Suprapubic skin (tissue), 4 donors: Measurements from ENCODE around the gene DNAH17. TPM values are rescaled to one million over a fixed set of nuclear protein-coding genes. Genes with fewer than 3 reads are reported as not detected.

Experiments
- DNase-seq, 2 donors: peaks; one replicate each; pipeline ENCODE4 v3.0.0-alpha.2; 2019; ENCODE audit warnings: low spot score in 2 of 2
- H3K27ac ChIP-seq: fragments of 200-600 bp; sonication (generic); one replicate; pipeline ENCODE4 v1.5.1; 2019
- H3K27me3 ChIP-seq: fragments of 200-600 bp; sonication (generic); one replicate; pipeline ENCODE4 v1.5.1; 2019
- H3K36me3 ChIP-seq: fragments of 200-600 bp; sonication (generic); one replicate; pipeline ENCODE4 v1.5.1; 2019
- H3K4me1 ChIP-seq: fragments of 200-600 bp; sonication (generic); one replicate; pipeline ENCODE4 v1.5.1; 2019
- H3K4me3 ChIP-seq: fragments of 200-600 bp; sonication (generic); one replicate; pipeline ENCODE4 v1.5.1; 2019; ENCODE audit warnings: mild to moderate bottlenecking
- H3K9me3 ChIP-seq: fragments of 200-600 bp; sonication (generic); one replicate; pipeline ENCODE4 v1.5.1; 2019
- CTCF ChIP-seq, 2 donors: fragments of 200-600 bp in 1 of 2; fragments of 450-650 bp in 1 of 2; sonication (generic) in 1 of 2; IDR thresholded peaks; one replicate each; pipeline ENCODE4 v1.5.1; 2016 to 2019; ENCODE audit warnings: antibody characterized with exemption in 2 of 2, mild to moderate bottlenecking in 1 of 2, moderate library complexity in 1 of 2
- EP300 ChIP-seq: sonication (generic); formaldehyde crosslinking; IDR thresholded peaks from one replicate; pipeline ENCODE4 v1.6.1; 2017; ENCODE audit warnings: antibody characterized with exemption
- POLR2A ChIP-seq, 2 donors: fragments of 450-650 bp; IDR thresholded peaks; one replicate each; pipeline ENCODE4 v1.6.1; 2017; ENCODE audit warnings: antibody characterized with exemption in 2 of 2, mild to moderate bottlenecking in 2 of 2, moderate library complexity in 2 of 2
- POLR2AphosphoS5 ChIP-seq, 3 donors: sonication (generic); formaldehyde crosslinking; IDR thresholded peaks; one replicate each; pipeline ENCODE4 v1.6.1; 2017; ENCODE audit warnings: antibody characterized with exemption in 3 of 3
- WGBS: methylation state at CpG from one replicate; pipeline ENCODE4 v1.1.5; 2018; 5-methylcytosine and 5-hydroxymethylcytosine counted together
- total RNA-seq, 4 donors: library from RNA; depleted of rRNA; stranded (reverse); fragments of >200 nt; gene quantifications; one replicate each; pipeline ENCODE4 v1.1.0, GENCODE V29; 2016

Gene DNAH17
- total RNA-seq, 4 donors from 2014 or later, result 3.7 to 6.7 (median 5.2) TPM

- TF ChIP-seq CTCF (IDR thresholded peaks at IDR 0.05) (no peak), POLR2A (IDR thresholded peaks at IDR 0.05) (no peak), EP300 (no peak), POLR2AphosphoS5 (IDR thresholded peaks at IDR 0.05) (no peak)
- WGBS, result 60% methylated on average over 21 of the region's 21 CpGs
- H3K4me1 ChIP-seq, result no peaks in the 10 kb centered on the region
- peaks cover 2% of the 10 kb centered on the region for H3K27me3 ChIP-seq
- DNase-seq, result no peak
- no peaks in the 10 kb centered on the region for H3K9me3 ChIP-seq
- H3K4me3 ChIP-seq, result no peak overlapping the region
- H3K36me3 ChIP-seq, result peaks cover 16% of the 10 kb centered on the region
- no peak overlapping the region for H3K27ac ChIP-seq
Observed at GRCh38 chr17:78432226-78433012, 144.8 kb downstream of the DNAH17 start.

GRCh38 chr17:78431692-78431958, 145.6 kb downstream of the DNAH17 start:
- Histone ChIP-seq H3K9me3 (no peaks in the 10 kb centered on the region), H3K27me3 (no peaks in the 10 kb centered on the region), H3K27ac (no peak overlapping the region), H3K36me3 (peaks cover 24% of the 10 kb centered on the region), H3K4me3 (no peak overlapping the region), H3K4me1 (no peaks in the 10 kb centered on the region)
- TF ChIP-seq EP300, result no peak
- TF ChIP-seq POLR2AphosphoS5 (IDR thresholded peaks at IDR 0.05), result no peak
- no peak for TF ChIP-seq CTCF (IDR thresholded peaks at IDR 0.05)
- TF ChIP-seq POLR2A (IDR thresholded peaks at IDR 0.05), result no peak
- DNase-seq, result no peak
- WGBS, result 94% methylated on average over 10 of the region's 11 CpGs

DNA sequence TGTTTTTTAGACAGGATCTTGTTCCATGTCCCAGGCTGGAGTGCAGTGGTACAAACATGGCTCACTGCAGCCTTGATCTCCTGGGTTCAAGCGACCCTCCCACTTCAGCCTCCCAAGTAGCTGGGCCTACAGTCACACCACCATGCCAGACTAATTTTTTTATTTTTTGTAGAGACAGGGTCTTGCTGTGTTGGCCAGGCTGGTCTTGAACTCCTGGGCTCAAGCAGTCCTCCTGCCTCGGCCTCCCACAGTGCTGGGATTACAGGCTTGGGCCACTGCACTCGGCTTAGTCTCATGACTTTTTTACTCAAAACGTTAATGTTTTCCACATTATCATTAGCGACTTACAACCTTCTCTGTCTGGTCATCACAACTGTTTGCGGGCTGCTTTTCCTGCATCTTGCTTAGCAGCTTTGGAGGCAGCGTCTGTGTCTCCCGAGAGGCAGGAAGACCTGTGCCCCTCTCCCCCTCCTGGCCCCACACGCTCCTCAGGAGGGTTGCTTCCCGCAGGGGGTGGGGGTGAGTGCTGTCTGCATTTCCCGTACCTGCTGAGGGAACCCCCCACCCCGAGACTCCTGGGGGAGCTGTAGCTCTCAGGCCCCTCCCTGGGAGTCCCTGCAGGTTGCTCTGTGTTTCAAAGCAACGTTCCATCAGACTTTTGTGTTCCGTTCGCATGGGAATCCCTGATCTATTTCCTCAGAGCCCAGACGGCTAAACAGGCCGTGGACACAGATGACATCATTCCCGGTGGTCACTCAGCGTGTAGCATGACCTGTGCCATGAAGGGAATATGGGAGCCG, 146.1 kb downstream of the DNAH17 start:
- 66% methylated on average over 17 of the region's 20 CpGs for WGBS
- TF ChIP-seq POLR2AphosphoS5 (IDR thresholded peaks at IDR 0.05), result no peak
- TF ChIP-seq POLR2A (IDR thresholded peaks at IDR 0.05), result no peak
- TF ChIP-seq CTCF (IDR thresholded peaks at IDR 0.05), result no peak
- no peak for TF ChIP-seq EP300
- Histone ChIP-seq H3K27ac (no peak overlapping the region), H3K36me3 (peaks cover 30% of the 10 kb centered on the region), H3K4me1 (no peaks in the 10 kb centered on the region), H3K27me3 (no peaks in the 10 kb centered on the region), H3K9me3 (no peaks in the 10 kb centered on the region), H3K4me3 (no peak overlapping the region)
- DNase-seq, result no peak

DNA sequence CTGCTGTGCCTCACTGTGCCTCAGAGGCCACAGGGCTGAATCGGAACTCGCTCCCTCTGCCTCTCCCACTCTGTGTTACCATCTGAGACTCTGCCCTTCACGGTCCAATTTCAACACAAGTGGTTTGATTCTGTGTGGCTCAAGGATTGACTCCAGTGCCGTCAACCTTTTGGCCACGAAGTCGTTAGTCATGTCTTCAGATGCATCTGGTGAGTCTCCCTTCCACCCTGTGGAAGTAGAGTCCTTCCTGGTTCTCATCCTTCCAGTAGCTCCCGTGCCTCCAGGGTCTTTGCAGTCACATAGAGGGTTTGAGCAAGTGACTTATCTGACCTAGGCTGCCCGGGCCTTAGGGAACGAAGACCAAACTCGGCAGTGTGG, 147.6 kb downstream of the DNAH17 start:
- TF ChIP-seq POLR2AphosphoS5 (IDR thresholded peaks at IDR 0.05) (no peak), CTCF (IDR thresholded peaks at IDR 0.05) (no peak), POLR2A (IDR thresholded peaks at IDR 0.05) (no peak), EP300 (no peak)
- H3K27ac ChIP-seq, result no peak overlapping the region

More for the DNA sequence above, 147.6 kb downstream of the DNAH17 start:
- no peaks in the 10 kb centered on the region for H3K9me3 ChIP-seq
- no peak overlapping the region for H3K4me3 ChIP-seq
- H3K36me3 ChIP-seq, result peaks cover 45% of the 10 kb centered on the region
- DNase-seq, result no peak
- H3K27me3 ChIP-seq, result no peaks in the 10 kb centered on the region
- no peaks in the 10 kb centered on the region for H3K4me1 ChIP-seq
- WGBS, result 82% methylated on average over 10 of the region's 10 CpGs
